Trophoblast cell (in vitro differentiated cells and primary cell): ENCODE data around the gene ABR.

Source experiments
- DNase-seq, 2 donors: peaks; one replicate each; pipeline ENCODE4 v3.0.0-alpha.2; 2016
- H2AFZ ChIP-seq: 2 replicates; pipeline ENCODE4 v1.6.1; 2013; ENCODE audit warnings: low read length, moderate library complexity, mild to moderate bottlenecking; ENCODE audit not compliant: insufficient read depth, poor library complexity
- H2AK5ac ChIP-seq: 2 replicates; pipeline ENCODE4 v1.6.1; 2013; ENCODE audit warnings: mild to moderate bottlenecking, low read length
- H2BK120ac ChIP-seq: 2 replicates; pipeline ENCODE4 v1.6.1; 2013; ENCODE audit warnings: low read length, mild to moderate bottlenecking, moderate library complexity; ENCODE audit not compliant: insufficient read depth, poor library complexity
- H2BK12ac ChIP-seq: 2 replicates; pipeline ENCODE4 v1.6.1; 2013; ENCODE audit warnings: mild to moderate bottlenecking, low read length, moderate library complexity
- H2BK5ac ChIP-seq: 2 replicates; pipeline ENCODE4 v1.6.1; 2013; ENCODE audit warnings: low read length, low read depth, moderate library complexity, mild to moderate bottlenecking; ENCODE audit not compliant: poor library complexity
- H3K14ac ChIP-seq: 2 replicates; pipeline ENCODE4 v1.6.1; 2013; ENCODE audit warnings: mild to moderate bottlenecking, low read length
- H3K18ac ChIP-seq: 2 replicates; pipeline ENCODE4 v1.6.1; 2013; ENCODE audit warnings: mild to moderate bottlenecking, low read length
- H3K23ac ChIP-seq: 2 replicates; pipeline ENCODE4 v1.6.1; 2013; ENCODE audit warnings: low read length
- H3K27ac ChIP-seq: 2 replicates; pipeline ENCODE4 v1.5.1; 2013; ENCODE audit warnings: low read depth, mild to moderate bottlenecking, inconsistent platforms, low read length, moderate library complexity
- H3K27me3 ChIP-seq: 2 replicates; pipeline ENCODE4 v1.6.1; 2013; ENCODE audit warnings: inconsistent platforms, mild to moderate bottlenecking, low read length, moderate library complexity; ENCODE audit not compliant: insufficient read depth
- H3K36me3 ChIP-seq, 2 experiments: 1 replicate in 1 of 2; 2 replicates in 1 of 2; pipeline ENCODE4 v1.6.1; 2013; ENCODE audit warnings: low read length in 2 of 2, mild to moderate bottlenecking in 2 of 2, moderate library complexity in 1 of 2; ENCODE audit not compliant: insufficient read depth in 2 of 2, control insufficient read depth in 1 of 2
- H3K4ac ChIP-seq: 2 replicates; pipeline ENCODE4 v1.6.1; 2013; ENCODE audit warnings: low read depth, mild to moderate bottlenecking, low read length, moderate library complexity
- H3K4me1 ChIP-seq, 2 experiments: 1 replicate in 1 of 2; 2 replicates in 1 of 2; pipeline ENCODE4 v1.6.1; 2013; ENCODE audit warnings: low read length in 2 of 2, mild to moderate bottlenecking in 2 of 2, moderate library complexity in 1 of 2; ENCODE audit not compliant: insufficient read depth in 2 of 2, control insufficient read depth in 1 of 2
- H3K4me2 ChIP-seq: 2 replicates; pipeline ENCODE4 v1.6.1; 2013; ENCODE audit warnings: inconsistent platforms, mild to moderate bottlenecking, low read length, moderate library complexity
- H3K4me3 ChIP-seq: 2 replicates; pipeline ENCODE4 v1.5.1; 2013; ENCODE audit warnings: mild to moderate bottlenecking, low read depth, low read length, inconsistent platforms
- H3K79me1 ChIP-seq: one replicate; pipeline ENCODE4 v1.6.1; 2013; ENCODE audit warnings: low read length
- H3K79me2 ChIP-seq: 2 replicates; pipeline ENCODE4 v1.6.1; 2013; ENCODE audit warnings: low read length, mild to moderate bottlenecking; ENCODE audit not compliant: control insufficient read depth, insufficient read depth, poor library complexity
- H3K9ac ChIP-seq: 2 replicates; pipeline ENCODE4 v1.6.1; 2013; ENCODE audit warnings: mild to moderate bottlenecking, low read length
- H3K9me3 ChIP-seq: 2 replicates; pipeline ENCODE4 v1.6.1; 2013; ENCODE audit warnings: low read depth, mild to moderate bottlenecking, control low read depth, inconsistent platforms, low read length; ENCODE audit not compliant: insufficient read depth
- H4K12ac ChIP-seq: 2 replicates; pipeline ENCODE4 v1.6.1; 2013; ENCODE audit warnings: low read depth, mild to moderate bottlenecking, low read length, moderate library complexity
- H4K8ac ChIP-seq: 2 replicates; pipeline ENCODE4 v1.6.1; 2013; ENCODE audit warnings: low read depth, mild to moderate bottlenecking, low read length, moderate library complexity
- H4K91ac ChIP-seq: one replicate; pipeline ENCODE4 v1.6.1; 2013; ENCODE audit warnings: low read depth, mild to moderate bottlenecking, low read length, moderate library complexity
- WGBS: extraction: QIAGEN DNeasy Blood & Tissue Kit; methylation state at CpG from one replicate; pipeline ENCODE4 v1.1.7; 2013; ENCODE audit warnings: missing lambda C conversion rate; ENCODE audit not compliant: insufficient read length, insufficient coverage; ENCODE audit errors: extremely low coverage; 5-methylcytosine and 5-hydroxymethylcytosine counted together

Gene ABR

DNA sequence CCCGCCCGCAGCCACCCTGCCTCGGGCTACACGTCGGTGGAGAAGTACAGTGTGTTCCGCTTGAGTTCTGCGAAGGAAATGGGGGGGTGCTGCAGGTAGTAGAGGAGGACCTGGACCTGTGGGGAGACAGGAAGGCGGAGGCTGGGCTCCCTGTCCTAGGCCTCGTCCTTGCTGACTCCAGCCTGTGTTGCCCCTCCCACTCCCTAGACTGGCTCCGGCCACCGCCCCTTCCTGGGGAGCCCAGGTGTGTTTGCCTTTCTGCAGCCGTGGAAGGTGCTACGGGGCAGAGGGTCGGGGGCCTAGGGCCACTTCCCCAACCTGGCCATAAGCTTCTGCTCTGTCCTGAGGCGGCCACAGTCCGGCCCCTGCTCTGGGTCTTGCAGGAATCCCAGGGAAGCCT is 173.7 kb downstream of the ABR start:
- H3K9ac ChIP-seq, result no peak overlapping the region
- H2AK5ac ChIP-seq, result no peak overlapping the region
- no peak overlapping the region for H4K8ac ChIP-seq
- H3K9me3 ChIP-seq, result no peaks in the 10 kb centered on the region
- H3K18ac ChIP-seq, result no peak overlapping the region
- no peak overlapping the region for H4K12ac ChIP-seq
- H3K4me2 ChIP-seq, result no peak overlapping the region
- no peak overlapping the region for H2BK12ac ChIP-seq
- WGBS, result no CpG with 5 or more reads among the region's 16 CpGs
- H3K79me2 ChIP-seq, result no peaks in the 10 kb centered on the region
- DNase-seq, result peak in 1 of 2 donors; percentile 45
- H3K27me3 ChIP-seq, result no peaks in the 10 kb centered on the region
- no peak overlapping the region for H3K27ac ChIP-seq
- no peak overlapping the region for H3K14ac ChIP-seq
- no peak overlapping the region for H2BK5ac ChIP-seq
- H3K23ac ChIP-seq, result no peak overlapping the region
- no peak overlapping the region for H4K91ac ChIP-seq
- no peak overlapping the region for H3K4me3 ChIP-seq
- H3K4ac ChIP-seq, result no peak overlapping the region
- no peak overlapping the region for H2BK120ac ChIP-seq
- H3K79me1 ChIP-seq, result no peaks in the 10 kb centered on the region
- H3K4me1 ChIP-seq, result peaks cover 12 to 22% of the 10 kb centered on the region in 2 experiments
- peaks cover 66 to 73% of the 10 kb centered on the region in 2 experiments for H3K36me3 ChIP-seq
- no peak overlapping the region for H2AFZ ChIP-seq

DNA sequence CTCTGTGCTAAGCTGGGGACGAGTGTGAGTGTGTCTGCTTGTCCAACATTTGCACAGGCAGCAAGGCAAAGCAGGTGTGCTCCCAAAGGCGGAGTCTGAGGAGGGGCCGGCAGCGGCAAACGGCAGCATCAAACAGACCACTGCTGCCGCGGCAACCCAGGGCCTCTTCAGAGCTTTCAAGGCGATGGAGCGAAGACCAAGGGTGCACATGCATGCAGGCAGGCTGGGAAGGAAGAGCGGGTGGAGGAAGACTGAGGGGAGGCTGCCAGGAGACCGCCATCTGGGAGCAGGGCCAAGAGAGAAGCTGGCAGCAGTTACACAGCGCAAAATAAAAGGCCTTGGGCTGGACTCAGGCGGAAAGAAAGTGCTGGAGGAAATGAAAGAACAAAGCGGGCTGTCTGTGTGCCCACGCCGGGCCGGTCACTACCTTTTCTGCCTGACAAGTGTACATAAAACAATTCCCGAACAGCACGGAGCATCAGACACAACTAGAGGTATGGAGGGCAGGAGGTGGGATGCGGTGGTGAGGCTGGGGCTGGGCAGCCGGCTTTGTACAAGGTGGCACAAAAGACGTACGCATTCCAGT is 174.3 kb downstream of the ABR start:
- H3K4me3 ChIP-seq, result no peak overlapping the region
- no peak overlapping the region for H2BK5ac ChIP-seq
- no peak overlapping the region for H3K9ac ChIP-seq
- no peaks in the 10 kb centered on the region for H3K79me2 ChIP-seq
- no peaks in the 10 kb centered on the region for H3K27me3 ChIP-seq
- H3K4ac ChIP-seq, result no peak overlapping the region
- peaks cover 14 to 22% of the 10 kb centered on the region in 2 experiments for H3K4me1 ChIP-seq
- H3K36me3 ChIP-seq, result peaks cover 66 to 76% of the 10 kb centered on the region in 2 experiments
- no peaks in the 10 kb centered on the region for H3K79me1 ChIP-seq
- no peak overlapping the region for H4K8ac ChIP-seq
- no peak overlapping the region for H2BK120ac ChIP-seq
- no peak overlapping the region for H3K27ac ChIP-seq
- WGBS, result no CpG with 5 or more reads among the region's 23 CpGs
- no peak overlapping the region for H2AK5ac ChIP-seq
- no peak overlapping the region for H3K18ac ChIP-seq
- H3K23ac ChIP-seq, result no peak overlapping the region
- H3K9me3 ChIP-seq, result no peaks in the 10 kb centered on the region
- H3K14ac ChIP-seq, result no peak overlapping the region
- no peak overlapping the region for H2AFZ ChIP-seq
- no peak overlapping the region for H4K12ac ChIP-seq
- no peak for DNase-seq
- no peak overlapping the region for H3K4me2 ChIP-seq
- no peak overlapping the region for H2BK12ac ChIP-seq
- no peak overlapping the region for H4K91ac ChIP-seq

DNA sequence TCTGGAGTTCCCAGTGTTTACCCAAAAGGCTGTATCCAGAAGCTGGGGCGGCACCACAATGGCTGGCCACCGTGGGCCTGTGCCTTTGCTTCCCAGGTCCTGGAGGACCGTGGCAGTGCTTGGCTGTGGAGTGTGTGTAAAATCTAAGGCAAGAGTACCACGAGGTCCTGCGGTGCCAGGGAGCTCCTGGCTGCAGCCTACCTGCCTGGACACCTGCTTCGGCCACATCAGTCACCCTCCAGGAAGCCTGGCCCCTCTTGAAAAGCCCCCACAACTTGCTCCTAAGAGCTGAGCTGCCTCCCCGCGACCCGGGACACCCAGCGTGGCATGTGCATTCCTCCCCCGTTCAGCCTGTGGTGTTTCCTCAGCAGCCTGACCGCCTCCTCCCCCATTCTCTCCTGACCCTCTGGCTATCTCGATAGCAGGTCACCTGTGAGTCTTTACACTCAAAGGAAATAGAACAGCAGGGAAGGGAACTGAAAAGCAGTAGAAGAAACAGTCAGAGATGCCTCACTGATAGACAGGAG is 174.9 kb downstream of the ABR start:
- no peak overlapping the region for H3K9ac ChIP-seq
- H3K27ac ChIP-seq, result no peak overlapping the region
- no CpG with 5 or more reads among the region's 13 CpGs for WGBS
- no peak overlapping the region for H3K14ac ChIP-seq
- H3K4me2 ChIP-seq, result no peak overlapping the region
- no peaks in the 10 kb centered on the region for H3K79me2 ChIP-seq
- H3K9me3 ChIP-seq, result no peaks in the 10 kb centered on the region
- no peak overlapping the region for H3K18ac ChIP-seq
- H3K79me1 ChIP-seq, result no peaks in the 10 kb centered on the region
- H2AFZ ChIP-seq, result peak overlapping the region; percentile 1
- no peak overlapping the region for H2AK5ac ChIP-seq
- peak overlapping the region; percentile 32 for H4K8ac ChIP-seq
- H3K36me3 ChIP-seq, result peaks cover 63 to 73% of the 10 kb centered on the region in 2 experiments
- no peak overlapping the region for H2BK5ac ChIP-seq
- no peak overlapping the region for H3K4me3 ChIP-seq
- no peak overlapping the region for H2BK12ac ChIP-seq
- peaks cover 14 to 22% of the 10 kb centered on the region in 2 experiments for H3K4me1 ChIP-seq
- no peaks in the 10 kb centered on the region for H3K27me3 ChIP-seq
- H3K23ac ChIP-seq, result no peak overlapping the region
- H4K12ac ChIP-seq, result no peak overlapping the region
- no peak overlapping the region for H3K4ac ChIP-seq
- no peak overlapping the region for H4K91ac ChIP-seq
- H2BK120ac ChIP-seq, result no peak overlapping the region
- DNase-seq, result no peak

DNA sequence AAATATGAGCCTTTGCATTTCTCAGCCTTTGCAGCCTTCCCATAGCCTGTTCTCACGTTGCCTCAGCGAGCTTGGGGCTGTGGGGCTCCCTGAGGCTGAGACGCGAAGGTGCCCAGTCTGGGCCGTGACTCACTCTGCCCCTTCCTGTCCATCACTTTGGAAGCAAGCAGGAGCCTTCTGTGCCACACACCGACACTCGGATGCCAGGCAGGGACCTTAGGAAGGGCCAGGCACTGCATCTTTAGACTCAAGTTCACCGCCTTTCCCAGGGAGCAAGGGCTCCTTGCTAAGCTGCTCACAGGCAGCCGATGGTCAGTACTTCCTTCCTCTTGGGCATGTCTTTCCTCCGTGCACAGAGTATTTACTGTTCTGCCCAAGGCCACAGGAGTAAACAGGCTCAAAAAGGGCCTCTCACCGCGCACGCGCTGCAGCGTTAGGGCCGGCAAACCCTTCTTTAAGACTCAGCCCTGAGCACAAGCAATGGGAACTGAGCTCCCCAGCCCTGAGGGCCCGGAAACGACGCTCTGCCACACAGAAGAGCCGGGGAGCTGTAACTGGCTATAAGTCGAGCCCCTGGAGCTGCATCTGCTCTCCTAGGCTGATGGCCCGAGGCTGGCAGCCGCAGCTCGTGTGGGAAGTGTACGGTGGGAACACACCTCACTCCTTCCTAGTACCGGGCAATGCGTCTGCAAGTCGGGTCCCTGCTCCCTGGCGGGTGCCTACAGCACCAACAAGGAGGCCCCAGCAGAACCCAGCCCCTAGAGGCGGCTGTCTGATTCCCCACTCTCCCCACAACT is 175.6 kb downstream of the ABR start:
- H3K79me1 ChIP-seq, result no peaks in the 10 kb centered on the region
- no peak overlapping the region for H3K4ac ChIP-seq
- H4K8ac ChIP-seq, result no peak overlapping the region
- H3K27ac ChIP-seq, result no peak overlapping the region
- no CpG with 5 or more reads among the region's 30 CpGs for WGBS
- no peak overlapping the region for H2AK5ac ChIP-seq
- no peak for DNase-seq
- no peak overlapping the region for H2BK5ac ChIP-seq
- H3K14ac ChIP-seq, result no peak overlapping the region
- no peak overlapping the region for H4K12ac ChIP-seq
- no peak overlapping the region for H3K23ac ChIP-seq
- no peak overlapping the region for H2BK12ac ChIP-seq
- no peak overlapping the region for H2BK120ac ChIP-seq
- H3K9ac ChIP-seq, result no peak overlapping the region
- no peak overlapping the region for H3K4me2 ChIP-seq
- H3K36me3 ChIP-seq, result peaks cover 62 to 72% of the 10 kb centered on the region in 2 experiments
- no peak overlapping the region for H4K91ac ChIP-seq
- H3K79me2 ChIP-seq, result no peaks in the 10 kb centered on the region
- no peaks in the 10 kb centered on the region for H3K27me3 ChIP-seq
- no peak overlapping the region for H3K4me3 ChIP-seq
- no peak overlapping the region for H2AFZ ChIP-seq
- no peaks in the 10 kb centered on the region for H3K9me3 ChIP-seq
- peaks cover 14 to 22% of the 10 kb centered on the region in 2 experiments for H3K4me1 ChIP-seq
- no peak overlapping the region for H3K18ac ChIP-seq
